T-helper 17 cell (primary cell): Measurements from ENCODE around the gene SLC46A1. TPM values are rescaled to one million over a fixed set of nuclear protein-coding genes. Genes with fewer than 3 reads are reported as not detected.
"Not testable (repeated sequence)": the region's sequence is repeated elsewhere in the genome, so short reads cannot be mapped to it uniquely, and the experiment has no call there.

Source experiments
- ATAC-seq: fragments of 150-1000 bp; cut with Tn5 transposase; 2 replicates; pipeline ENCODE4 v1.10.0; 2021; ENCODE audit warnings: mild to moderate bottlenecking, moderate library complexity
- DNase-seq, 3 donors: peaks; one replicate each; pipeline versions ENCODE4 v3.0.0 to v3.0.0-alpha.2; 2020 to 2021
- H3K9me3 ChIP-seq: one replicate; pipeline ENCODE4 v1.7.0; 2013; ENCODE audit warnings: low read length, mild to moderate bottlenecking; ENCODE audit not compliant: control insufficient read depth, poor library complexity, severe bottlenecking
- H3K27ac Mint-ChIP-seq: one replicate; pipeline ENCODE4 v1.8.0; 2022; ENCODE audit warnings: mild to moderate bottlenecking, moderate library complexity, mixed read lengths
- H3K27me3 Mint-ChIP-seq: one replicate; pipeline ENCODE4 v1.8.0; 2022; ENCODE audit warnings: mixed read lengths
- H3K36me3 Mint-ChIP-seq: one replicate; pipeline ENCODE4 v1.8.0; 2022; ENCODE audit warnings: low read depth, mixed read lengths
- H3K4me1 Mint-ChIP-seq: one replicate; pipeline ENCODE4 v1.8.0; 2022; ENCODE audit warnings: mild to moderate bottlenecking, mixed read lengths
- H3K4me3 Mint-ChIP-seq: one replicate; pipeline ENCODE4 v1.8.0; 2022; ENCODE audit warnings: mild to moderate bottlenecking, moderate library complexity, mixed read lengths
- total RNA-seq, 4 donors: library from RNA in 2 of 4; stranded (reverse) in 2 of 4; gene quantifications; one replicate each; pipeline ENCODE4 v1.2.3 and lab custom pipeline; 2022 to 2026

SLC46A1 gene
- total RNA-seq (under 1 TPM; 0.50 to 0.99 TPM), total RNA-seq (lab: John Stamatoyannopoulos, UW) (0.93 to 0.98 reads per million in 2 donors)

GRCh38 chr17:28405632-28406472 lies at the start of gene SLC46A1:
Gene SLC46A1 (minus strand): TSS chr17:28406212. CDS start chr17:28406114, 98 bp downstream.
- Mint-ChIP-seq H3K27me3 (peaks cover 15% of the 10 kb centered on the region), H3K27ac (no peak within 1 kb of the TSS), H3K4me1 (peaks cover 9% of the 10 kb centered on the region), H3K4me3 (peak within 1 kb of the TSS; percentile 85), H3K36me3 (peaks cover 3% of the 10 kb centered on the region)
- DNase-seq: no peak
- H3K9me3 ChIP-seq: no peaks in the 10 kb centered on the region
- peak; percentile 76 for ATAC-seq

- Mint-ChIP-seq H3K27ac (no peak overlapping the region), H3K27me3 (peaks cover 13% of the 10 kb centered on the region), H3K4me3 (no peak overlapping the region), H3K36me3 (no peaks in the 10 kb centered on the region), H3K4me1 (no peaks in the 10 kb centered on the region)
- no peaks in the 10 kb centered on the region for H3K9me3 ChIP-seq
- DNase-seq: no peak
- ATAC-seq: no peak
These were observed 43.8 kb upstream of the SLC46A1 start for GRCh38 chr17:28449859-28450258.

- ATAC-seq: no peak
- peaks cover 7% of the 10 kb centered on the region for H3K27me3 Mint-ChIP-seq
- H3K4me3 Mint-ChIP-seq: no peak overlapping the region
These were observed 41.4 kb upstream of the SLC46A1 start for GRCh38 chr17:28447396-28447760.

DNA sequence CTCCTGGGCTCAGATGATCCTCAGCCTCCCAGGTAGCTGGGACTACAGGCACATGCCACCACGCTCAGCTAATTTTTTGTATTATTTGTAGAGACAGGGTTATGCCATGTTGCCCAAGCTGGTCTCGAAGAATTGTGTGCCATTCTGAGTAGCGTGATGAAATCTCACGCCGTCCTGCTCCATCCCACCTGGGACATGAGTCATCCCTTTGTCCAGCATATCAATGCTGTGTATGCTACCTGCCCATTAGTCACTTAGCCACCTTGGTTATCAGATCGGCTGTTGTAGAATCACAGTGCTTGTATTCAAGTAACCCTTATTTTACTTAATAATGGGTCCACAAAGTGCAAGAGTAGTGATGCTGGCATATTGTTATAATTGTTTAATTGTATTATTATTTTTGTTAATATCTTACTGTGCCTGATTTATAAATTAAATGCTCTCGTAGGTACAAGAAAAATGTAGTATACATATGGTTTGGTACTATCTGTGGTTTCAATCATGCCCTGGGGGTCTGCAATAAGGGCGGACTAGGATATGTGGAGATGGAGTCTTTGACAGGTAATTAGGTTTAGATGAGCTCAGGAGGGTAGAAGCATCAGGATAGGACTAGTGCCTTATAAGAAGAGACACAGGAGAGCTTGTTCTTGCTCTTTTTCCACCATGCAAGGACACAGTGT lies 40.8 kb upstream of the SLC46A1 start:
- Mint-ChIP-seq H3K27me3 (peaks cover 11% of the 10 kb centered on the region), H3K4me3 (no peak overlapping the region)

More at GRCh38 chr17:28447396-28447760, 41.4 kb upstream of the SLC46A1 start:
- Mint-ChIP-seq H3K4me1 (no peaks in the 10 kb centered on the region), H3K36me3 (no peaks in the 10 kb centered on the region), H3K27ac (no peak overlapping the region)
- no peak for DNase-seq
- no peaks in the 10 kb centered on the region for H3K9me3 ChIP-seq

GRCh38 chr17:28443901-28444638 lies 38.1 kb upstream of the SLC46A1 start:
- DNase-seq (no peak), ATAC-seq (no peak)
- peaks cover 21% of the 10 kb centered on the region for H3K27me3 Mint-ChIP-seq
- no peaks in the 10 kb centered on the region for H3K36me3 Mint-ChIP-seq
- no peak overlapping the region for H3K27ac Mint-ChIP-seq
- no peaks in the 10 kb centered on the region for H3K4me1 Mint-ChIP-seq
- no peak overlapping the region for H3K4me3 Mint-ChIP-seq
- H3K9me3 ChIP-seq: no peaks in the 10 kb centered on the region

More for the DNA sequence above, 40.8 kb upstream of the SLC46A1 start:
- Mint-ChIP-seq H3K4me1 (no peaks in the 10 kb centered on the region), H3K36me3 (no peaks in the 10 kb centered on the region), H3K27ac (no peak overlapping the region)
- H3K9me3 ChIP-seq: no peaks in the 10 kb centered on the region
- ATAC-seq (no peak), DNase-seq (no peak)

GRCh38 chr17:28434326-28434725 lies 28.3 kb upstream of the SLC46A1 start:
- H3K36me3 Mint-ChIP-seq, H3K27ac Mint-ChIP-seq, H3K4me1 Mint-ChIP-seq, DNase-seq, ATAC-seq, H3K4me3 Mint-ChIP-seq, H3K9me3 ChIP-seq: not testable (repeated sequence)
- peaks cover 31% of the 10 kb centered on the region for H3K27me3 Mint-ChIP-seq

GRCh38 chr17:28433721-28434120 lies 27.7 kb upstream of the SLC46A1 start:
- peaks cover 31% of the 10 kb centered on the region for H3K27me3 Mint-ChIP-seq
- no peaks in the 10 kb centered on the region for H3K9me3 ChIP-seq
- no peak for DNase-seq
- no peaks in the 10 kb centered on the region for H3K36me3 Mint-ChIP-seq
- H3K4me1 Mint-ChIP-seq: no peaks in the 10 kb centered on the region
- no peak for ATAC-seq
- no peak overlapping the region for H3K27ac Mint-ChIP-seq
- H3K4me3 Mint-ChIP-seq: no peak overlapping the region

GRCh38 chr17:28427982-28428381 lies 22.0 kb upstream of the SLC46A1 start:
- not testable (repeated sequence) for H3K27ac Mint-ChIP-seq, H3K9me3 ChIP-seq, ATAC-seq, H3K4me1 Mint-ChIP-seq, H3K4me3 Mint-ChIP-seq, DNase-seq, H3K36me3 Mint-ChIP-seq
- peaks cover 39% of the 10 kb centered on the region for H3K27me3 Mint-ChIP-seq

- H3K36me3 Mint-ChIP-seq: peaks cover 2% of the 10 kb centered on the region
- no peak overlapping the region for H3K27ac Mint-ChIP-seq
- no peak overlapping the region for H3K4me3 Mint-ChIP-seq
- ATAC-seq: no peak
- H3K9me3 ChIP-seq: no peaks in the 10 kb centered on the region
- DNase-seq: no peak
- H3K27me3 Mint-ChIP-seq: peaks cover 37% of the 10 kb centered on the region
- no peaks in the 10 kb centered on the region for H3K4me1 Mint-ChIP-seq
These were observed 21.4 kb upstream of the SLC46A1 start for GRCh38 chr17:28427371-28427770.

GRCh38 chr17:28426081-28426519 lies 20.1 kb upstream of the SLC46A1 start:
- Mint-ChIP-seq H3K27ac (no peak overlapping the region), H3K4me1 (no peaks in the 10 kb centered on the region), H3K4me3 (no peak overlapping the region), H3K27me3 (peaks cover 29% of the 10 kb centered on the region), H3K36me3 (peaks cover 2% of the 10 kb centered on the region)
- ATAC-seq: no peak
- DNase-seq: no peak
- no peaks in the 10 kb centered on the region for H3K9me3 ChIP-seq

GRCh38 chr17:28425206-28425605 lies 19.2 kb upstream of the SLC46A1 start:
- H3K27ac Mint-ChIP-seq: no peak overlapping the region

DNA sequence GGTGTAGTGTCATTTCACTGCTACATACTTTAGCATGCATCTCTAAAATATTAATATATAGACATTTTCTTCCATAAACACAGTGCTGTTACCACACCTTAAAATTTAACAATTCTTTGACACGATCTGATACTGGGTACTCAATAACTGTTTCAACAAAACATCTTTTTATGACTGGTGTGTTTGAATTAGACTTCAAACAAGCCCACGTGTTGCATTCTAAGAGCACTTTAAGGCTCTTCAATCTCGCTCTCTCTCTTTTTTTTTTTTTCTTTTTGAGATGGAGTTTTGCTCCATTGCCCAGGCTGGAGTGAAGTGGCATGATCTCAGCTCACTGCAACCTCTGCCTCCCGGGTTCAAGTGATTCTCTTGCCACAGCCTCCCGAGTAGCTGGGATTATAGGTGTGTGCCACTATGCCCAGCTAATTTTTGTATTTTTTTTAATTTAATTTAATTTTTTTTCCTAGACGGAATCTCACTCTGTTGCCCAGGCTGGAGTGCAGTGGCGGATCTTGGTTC lies 15.8 kb upstream of the SLC46A1 start:
- Mint-ChIP-seq H3K27ac (no peak overlapping the region), H3K36me3 (peaks cover 2% of the 10 kb centered on the region), H3K4me1 (peaks cover 2% of the 10 kb centered on the region), H3K4me3 (peak overlapping the region; percentile 36), H3K27me3 (peaks cover 26% of the 10 kb centered on the region)
- no peaks in the 10 kb centered on the region for H3K9me3 ChIP-seq
- ATAC-seq: no peak
- no peak for DNase-seq

More at GRCh38 chr17:28425206-28425605, 19.2 kb upstream of the SLC46A1 start:
- Mint-ChIP-seq H3K36me3 (peaks cover 2% of the 10 kb centered on the region), H3K4me1 (no peaks in the 10 kb centered on the region), H3K27me3 (peaks cover 22% of the 10 kb centered on the region), H3K4me3 (no peak overlapping the region)
- DNase-seq: no peak
- ATAC-seq: no peak
- H3K9me3 ChIP-seq: no peaks in the 10 kb centered on the region
